Upper lobe of right lung (tissue), 1 donor: ENCODE measurements around the gene UBASH3B. TPM values are rescaled to one million over a fixed set of nuclear protein-coding genes. Genes with fewer than 3 reads are reported as not detected.

Experiments
- ATAC-seq: fragments of 200-7000 bp; cut with Tn5 transposase; one replicate; pipeline ENCODE4 v1.9.1; 2020; ENCODE audit warnings: mild to moderate bottlenecking, moderate library complexity
- DNase-seq: peaks from one replicate; pipeline ENCODE4 v3.0.0-alpha.2; 2020
- H3K27ac ChIP-seq: fragments of 200-600 bp; one replicate; pipeline ENCODE4 v1.8.0; 2022
- H3K27me3 ChIP-seq: fragments of 200-600 bp; one replicate; pipeline ENCODE4 v1.8.0; 2022; ENCODE audit warnings: mild to moderate bottlenecking
- H3K36me3 ChIP-seq: fragments of 200-600 bp; one replicate; pipeline ENCODE4 v1.8.0; 2022
- H3K4me1 ChIP-seq: fragments of 200-600 bp; one replicate; pipeline ENCODE4 v1.8.0; 2022
- H3K4me3 ChIP-seq: fragments of 200-600 bp; one replicate; pipeline ENCODE4 v1.8.0; 2022; ENCODE audit warnings: mild to moderate bottlenecking
- H3K9me3 ChIP-seq: fragments of 200-600 bp; one replicate; pipeline ENCODE4 v1.8.0; 2022
- intact Hi-C: fragments of 100-400 bp; cut with DNase I; formaldehyde crosslinking; loops from one replicate; pipeline ENCODE4 v1.11.0; 2022
- total RNA-seq: library from RNA; stranded (reverse); fragmentation: NEBNext Ultra II Directional; extraction: Animal tissue kit (Norgen Biotek cat#: 25700); gene quantifications from one replicate; pipeline ENCODE4 v1.2.1, GENCODE V29; 2021
- TF ChIP-seq, protein P1 (sequence below): fragments of 200-600 bp; IDR thresholded peaks from one replicate; pipeline ENCODE4 v1.8.0; 2022; ENCODE audit warnings: antibody characterized with exemption
- donor health status: DM: no; HTN: yes; CAD: no; lungs with severe emphysema.

The UBASH3B gene
- total RNA-seq, 1 donor from 2014 or later = 42.2 TPM

DNA sequence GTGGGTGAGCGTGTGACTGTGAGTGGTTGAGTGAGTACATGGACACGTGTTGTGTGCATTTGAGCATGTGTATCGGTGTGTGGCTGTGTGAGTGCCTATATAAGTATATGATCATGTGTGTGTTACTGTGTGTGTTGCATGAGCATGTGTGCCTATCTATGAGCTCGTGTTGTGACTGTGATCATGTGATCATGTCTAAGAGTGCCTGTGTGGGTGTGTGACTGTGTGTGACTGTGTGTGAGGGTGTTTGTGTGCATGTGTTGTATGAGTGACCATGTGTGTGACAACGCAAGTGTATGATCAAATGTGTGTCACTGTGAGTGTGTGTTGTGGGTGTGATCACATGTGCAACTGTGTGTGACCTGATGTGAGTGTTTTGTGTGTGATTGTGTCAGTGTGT is 88.8 kb downstream of the UBASH3B start:
- TF ChIP-seq, protein P1, sequence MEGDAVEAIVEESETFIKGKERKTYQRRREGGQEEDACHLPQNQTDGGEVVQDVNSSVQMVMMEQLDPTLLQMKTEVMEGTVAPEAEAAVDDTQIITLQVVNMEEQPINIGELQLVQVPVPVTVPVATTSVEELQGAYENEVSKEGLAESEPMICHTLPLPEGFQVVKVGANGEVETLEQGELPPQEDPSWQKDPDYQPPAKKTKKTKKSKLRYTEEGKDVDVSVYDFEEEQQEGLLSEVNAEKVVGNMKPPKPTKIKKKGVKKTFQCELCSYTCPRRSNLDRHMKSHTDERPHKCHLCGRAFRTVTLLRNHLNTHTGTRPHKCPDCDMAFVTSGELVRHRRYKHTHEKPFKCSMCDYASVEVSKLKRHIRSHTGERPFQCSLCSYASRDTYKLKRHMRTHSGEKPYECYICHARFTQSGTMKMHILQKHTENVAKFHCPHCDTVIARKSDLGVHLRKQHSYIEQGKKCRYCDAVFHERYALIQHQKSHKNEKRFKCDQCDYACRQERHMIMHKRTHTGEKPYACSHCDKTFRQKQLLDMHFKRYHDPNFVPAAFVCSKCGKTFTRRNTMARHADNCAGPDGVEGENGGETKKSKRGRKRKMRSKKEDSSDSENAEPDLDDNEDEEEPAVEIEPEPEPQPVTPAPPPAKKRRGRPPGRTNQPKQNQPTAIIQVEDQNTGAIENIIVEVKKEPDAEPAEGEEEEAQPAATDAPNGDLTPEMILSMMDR = no peak
- no peaks in the 10 kb centered on the region for H3K9me3 ChIP-seq
- H3K36me3 ChIP-seq = no peaks in the 10 kb centered on the region
- ATAC-seq (no peak), DNase-seq (no peak)
- H3K4me3 ChIP-seq = no peak overlapping the region
- no peaks in the 10 kb centered on the region for H3K27me3 ChIP-seq
- peaks cover 36% of the 10 kb centered on the region for H3K4me1 ChIP-seq
- intact Hi-C loops = no loop called here
- H3K27ac ChIP-seq = no peak overlapping the region

- Histone ChIP-seq H3K27ac (no peak overlapping the region), H3K9me3 (no peaks in the 10 kb centered on the region), H3K27me3 (no peaks in the 10 kb centered on the region), H3K4me3 (no peak overlapping the region), H3K36me3 (no peaks in the 10 kb centered on the region), H3K4me1 (peaks cover 42% of the 10 kb centered on the region)
- DNase-seq = no peak
- no peak for ATAC-seq
- intact Hi-C loops = no loop called here
- TF ChIP-seq, protein P1 = no peak
These were observed 89.6 kb downstream of the UBASH3B start for GRCh38 chr11:122745111-122745510.

DNA sequence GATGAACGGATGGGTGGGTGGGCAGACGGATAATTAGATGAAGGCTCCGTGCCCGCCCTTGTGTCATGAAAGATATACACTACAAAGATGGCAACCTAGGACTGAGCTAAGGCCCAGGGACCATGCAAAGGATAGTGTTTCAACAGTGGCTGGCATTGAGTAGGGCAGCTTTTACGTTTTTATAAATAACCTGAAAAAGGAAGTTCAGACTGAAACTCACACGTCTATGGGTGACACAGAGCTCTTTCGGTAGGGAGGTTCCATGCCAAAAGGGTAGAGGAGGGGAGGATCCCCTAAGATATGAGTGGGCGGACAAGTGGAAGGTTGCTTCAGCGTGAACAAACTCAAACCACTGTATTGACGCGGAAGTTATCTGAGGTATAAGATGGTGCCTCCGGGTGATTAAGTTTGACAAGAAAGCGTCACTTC is 90.5 kb downstream of the UBASH3B start:
- ATAC-seq (peak; percentile 83), DNase-seq (peak; percentile 25)
- no peak overlapping the region for H3K4me3 ChIP-seq
- intact Hi-C loops = no loop called here
- peak overlapping the region; percentile 30 for H3K27ac ChIP-seq
- H3K27me3 ChIP-seq = no peaks in the 10 kb centered on the region
- no peaks in the 10 kb centered on the region for H3K36me3 ChIP-seq
- TF ChIP-seq, protein P1 = no peak
- H3K4me1 ChIP-seq = peaks cover 42% of the 10 kb centered on the region
- no peaks in the 10 kb centered on the region for H3K9me3 ChIP-seq

- Histone ChIP-seq H3K4me1 (peaks cover 37% of the 10 kb centered on the region), H3K27ac (peak overlapping the region; percentile 30), H3K27me3 (no peaks in the 10 kb centered on the region), H3K36me3 (no peaks in the 10 kb centered on the region), H3K4me3 (no peak overlapping the region), H3K9me3 (no peaks in the 10 kb centered on the region)
- DNase-seq = peak; percentile 11
- ATAC-seq = no peak
- intact Hi-C loops = no loop called here
- TF ChIP-seq, protein P1 = no peak
These were observed 91.2 kb downstream of the UBASH3B start for GRCh38 chr11:122746611-122747244.

DNA sequence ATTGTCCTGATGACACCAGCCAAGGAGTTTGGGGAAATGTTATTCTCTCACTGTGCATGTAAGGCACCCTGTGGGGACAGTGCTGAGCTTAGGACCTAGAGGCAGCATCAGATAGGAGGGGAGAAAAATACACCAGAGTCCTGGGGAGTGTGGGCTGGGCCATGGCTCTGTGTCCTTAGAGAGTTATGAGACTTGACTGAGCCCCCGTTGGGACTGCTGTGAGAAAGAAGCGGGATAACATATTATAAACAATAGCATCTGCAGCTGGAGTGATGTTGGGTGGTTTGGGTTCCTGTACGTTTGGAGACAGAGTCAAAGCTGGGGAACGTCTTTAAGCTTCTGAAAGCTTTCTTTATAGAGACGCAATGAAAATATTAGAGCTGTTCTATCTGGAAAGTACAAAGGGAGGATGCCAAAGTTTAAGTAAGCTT is 91.8 kb downstream of the UBASH3B start:
- intact Hi-C loops = no loop called here
- TF ChIP-seq, protein P1 = no peak
- Histone ChIP-seq H3K36me3 (no peaks in the 10 kb centered on the region), H3K27ac (no peak overlapping the region), H3K4me1 (peaks cover 31% of the 10 kb centered on the region), H3K9me3 (no peaks in the 10 kb centered on the region), H3K4me3 (no peak overlapping the region), H3K27me3 (no peaks in the 10 kb centered on the region)
- DNase-seq = no peak
- ATAC-seq = no peak
